Activated CD8-positive, alpha-beta memory T cell treated with anti-CD3 and anti-CD28 coated beads, Interleukin-2, amount 50 U/mL, for 1 hour (primary cell): ENCODE data around the gene HEBP1.

Experiments used
- DNase-seq: peaks from one replicate; pipeline ENCODE4 v3.0.0-alpha.2; 2020; ENCODE audit errors: extremely low read depth

Gene HEBP1

GRCh38 chr12:12951504-12951903, 48.6 kb downstream of the HEBP1 start:
- DNase-seq: no peak

GRCh38 chr12:12947902-12948301, 52.2 kb downstream of the HEBP1 start:
- DNase-seq: no peak

- DNase-seq: no peak
Observed at GRCh38 chr12:12946686-12947355, 53.2 kb downstream of the HEBP1 start.

- no peak for DNase-seq
Observed at GRCh38 chr12:12945591-12945990, 54.5 kb downstream of the HEBP1 start.

- no peak for DNase-seq
Observed at GRCh38 chr12:12943586-12944260, 56.3 kb downstream of the HEBP1 start.

GRCh38 chr12:12941450-12942350, 58.4 kb downstream of the HEBP1 start:
- DNase-seq: no peak

GRCh38 chr12:12939888-12940287, 60.2 kb downstream of the HEBP1 start:
- no peak for DNase-seq

GRCh38 chr12:12938541-12938940, 61.5 kb downstream of the HEBP1 start:
- no peak for DNase-seq

GRCh38 chr12:12936983-12937491, 63.0 kb downstream of the HEBP1 start:
- DNase-seq: no peak

- DNase-seq: no peak
Observed at GRCh38 chr12:12934556-12934955, 65.5 kb downstream of the HEBP1 start.

GRCh38 chr12:12933742-12934141, 66.3 kb downstream of the HEBP1 start:
- no peak for DNase-seq

GRCh38 chr12:12930633-12931219, 69.3 kb downstream of the HEBP1 start:
- DNase-seq: no peak

GRCh38 chr12:12929696-12930095, 70.4 kb downstream of the HEBP1 start:
- DNase-seq: no peak

GRCh38 chr12:12927211-12928079, 72.6 kb downstream of the HEBP1 start:
- no peak for DNase-seq

GRCh38 chr12:12926571-12927071, 73.4 kb downstream of the HEBP1 start:
- DNase-seq: no peak

GRCh38 chr12:12925388-12925787, 74.7 kb downstream of the HEBP1 start:
- no peak for DNase-seq
